OCI-LY1 (cell line): Measurements from ENCODE around the gene PSMC4.

ENCODE experiments used
- H2AFZ ChIP-seq: fragments of 200-600 bp; sonication (generic), shearing (Covaris generic); 2 replicates; pipeline ENCODE4 v1.6.0; 2014; ENCODE audit warnings: antibody characterized with exemption, mild to moderate bottlenecking, low read length
- H3F3A ChIP-seq: fragments of 200-600 bp; sonication (generic), shearing (Covaris generic); 2 replicates; pipeline ENCODE4 v1.6.0; 2014; ENCODE audit warnings: mild to moderate bottlenecking, antibody characterized with exemption, low read length, moderate library complexity; ENCODE audit not compliant: insufficient read depth
- H3K27ac ChIP-seq: fragments of 200-600 bp; sonication (generic); 2 replicates; pipeline ENCODE4 v1.5.1; 2014; ENCODE audit warnings: low read length, mixed run types, mild to moderate bottlenecking, low read depth; ENCODE audit not compliant: poor library complexity, severe bottlenecking
- H3K27me3 ChIP-seq: fragments of 200-600 bp; sonication (generic); 2 replicates; pipeline ENCODE4 v1.6.0; 2014; ENCODE audit warnings: antibody characterized with exemption, mild to moderate bottlenecking, low read length, moderate library complexity; ENCODE audit not compliant: insufficient read depth
- H3K36me3 ChIP-seq: fragments of 200-600 bp; sonication (generic); 2 replicates; pipeline ENCODE4 v1.6.1; 2014; ENCODE audit warnings: mild to moderate bottlenecking, antibody characterized with exemption, low read length, moderate library complexity, mixed read lengths; ENCODE audit not compliant: insufficient read depth
- H3K4me1 ChIP-seq: fragments of 200-600 bp; sonication (generic); 2 replicates; pipeline ENCODE4 v1.5.1; 2014; ENCODE audit warnings: mild to moderate bottlenecking, low read length, moderate library complexity; ENCODE audit not compliant: insufficient read depth, severe bottlenecking
- H3K4me2 ChIP-seq: fragments of 200-600 bp; sonication (generic), shearing (Covaris generic); 2 replicates; pipeline ENCODE4 v1.6.1; 2014; ENCODE audit warnings: low read length
- H3K4me3 ChIP-seq: fragments of 200-600 bp; sonication (generic); 2 replicates; pipeline ENCODE4 v1.5.1; 2014; ENCODE audit warnings: low read length, low read depth, mild to moderate bottlenecking, mixed read lengths; ENCODE audit not compliant: poor library complexity, severe bottlenecking
- H3K79me2 ChIP-seq: fragments of 200-600 bp; shearing (Covaris generic); 2 replicates; pipeline ENCODE4 v1.6.1; 2016; ENCODE audit warnings: mixed run types, low read length, mixed read lengths; ENCODE audit not compliant: insufficient read depth
- H3K9ac ChIP-seq: fragments of 200-600 bp; sonication (generic), shearing (Covaris generic); 2 replicates; pipeline ENCODE4 v1.6.1; 2014; ENCODE audit warnings: mild to moderate bottlenecking, low read length, mixed read lengths
- H3K9me2 ChIP-seq: fragments of 200-600 bp; sonication (generic), shearing (Covaris generic); 2 replicates; pipeline ENCODE4 v1.6.1; 2014; ENCODE audit warnings: low read depth, mild to moderate bottlenecking, low read length, mixed read lengths
- H3K9me3 ChIP-seq: fragments of 200-600 bp; shearing (Covaris generic); 2 replicates; pipeline ENCODE4 v1.6.1; 2014; ENCODE audit warnings: low read length, mixed read lengths
- H4K20me1 ChIP-seq: fragments of 200-600 bp; sonication (generic), shearing (Covaris generic); 2 replicates; pipeline ENCODE4 v1.6.0; 2016; ENCODE audit warnings: mild to moderate bottlenecking, low read length; ENCODE audit not compliant: insufficient read depth
- CTCF ChIP-seq: fragments of 200-600 bp; sonication (generic), shearing (Covaris generic); IDR thresholded peaks from 2 replicates; pipeline ENCODE4 v1.5.1; 2017; ENCODE audit warnings: mild to moderate bottlenecking, antibody characterized with exemption, low read length, moderate library complexity, mixed read lengths
- EZH2 ChIP-seq: fragments of 200-600 bp; sonication (generic), shearing (Covaris generic); IDR thresholded peaks from 2 replicates; pipeline ENCODE4 v1.8.0; 2017; ENCODE audit warnings: borderline replicate concordance, mixed run types, mild to moderate bottlenecking, antibody characterized with exemption, low read length, moderate library complexity, mixed read lengths

PSMC4 gene

GRCh38 chr19:40023969-40024368, 53.0 kb downstream of the PSMC4 start:
- Histone ChIP-seq H3K79me2 (no peaks in the 10 kb centered on the region), H3K9ac (no peak overlapping the region), H3K9me3 (peaks cover 40% of the 10 kb centered on the region), H3F3A (no peaks in the 10 kb centered on the region), H4K20me1 (no peaks in the 10 kb centered on the region), H3K27me3 (no peaks in the 10 kb centered on the region), H3K9me2 (no peaks in the 10 kb centered on the region), H3K27ac (no peak overlapping the region), H3K4me3 (no peak overlapping the region), H2AFZ (no peak overlapping the region), H3K4me1 (no peaks in the 10 kb centered on the region), H3K4me2 (no peak overlapping the region), H3K36me3 (no peaks in the 10 kb centered on the region)
- TF ChIP-seq CTCF, result no peak
- TF ChIP-seq EZH2, result no peak

GRCh38 chr19:40025938-40026596, 55.1 kb downstream of the PSMC4 start:
- no peaks in the 10 kb centered on the region for H3K4me1 ChIP-seq
- no peaks in the 10 kb centered on the region for H3K36me3 ChIP-seq
- H3F3A ChIP-seq, result no peaks in the 10 kb centered on the region
- H3K9me3 ChIP-seq, result peaks cover 45% of the 10 kb centered on the region
- no peaks in the 10 kb centered on the region for H4K20me1 ChIP-seq
- no peak overlapping the region for H3K4me3 ChIP-seq
- TF ChIP-seq CTCF (no peak), EZH2 (no peak)
- H3K4me2 ChIP-seq, result no peak overlapping the region
- no peak overlapping the region for H2AFZ ChIP-seq
- H3K9me2 ChIP-seq, result no peaks in the 10 kb centered on the region
- no peak overlapping the region for H3K27ac ChIP-seq
- no peak overlapping the region for H3K9ac ChIP-seq
- no peaks in the 10 kb centered on the region for H3K27me3 ChIP-seq
- no peaks in the 10 kb centered on the region for H3K79me2 ChIP-seq

- Histone ChIP-seq H3K9me2 (no peaks in the 10 kb centered on the region), H3K4me3 (no peak overlapping the region), H3K9ac (no peak overlapping the region), H3K9me3 (peaks cover 46% of the 10 kb centered on the region), H3F3A (no peaks in the 10 kb centered on the region), H4K20me1 (no peaks in the 10 kb centered on the region), H3K79me2 (no peaks in the 10 kb centered on the region), H3K27me3 (no peaks in the 10 kb centered on the region), H3K36me3 (no peaks in the 10 kb centered on the region), H3K27ac (no peak overlapping the region), H2AFZ (no peak overlapping the region), H3K4me2 (no peak overlapping the region), H3K4me1 (no peaks in the 10 kb centered on the region)
- no peak for TF ChIP-seq CTCF
- no peak for TF ChIP-seq EZH2
Measured at GRCh38 chr19:40026597-40026970, 55.6 kb downstream of the PSMC4 start.
